ENCODE results near the gene CDH23. TPM values are rescaled to one million over a fixed set of nuclear protein-coding genes. Genes with fewer than 3 reads are reported as not detected.

The CDH23 gene
- total and polyA plus RNA-seq, 2 experiments from 2014 or later: 0.08 TPM; not detected in 1

DNA sequence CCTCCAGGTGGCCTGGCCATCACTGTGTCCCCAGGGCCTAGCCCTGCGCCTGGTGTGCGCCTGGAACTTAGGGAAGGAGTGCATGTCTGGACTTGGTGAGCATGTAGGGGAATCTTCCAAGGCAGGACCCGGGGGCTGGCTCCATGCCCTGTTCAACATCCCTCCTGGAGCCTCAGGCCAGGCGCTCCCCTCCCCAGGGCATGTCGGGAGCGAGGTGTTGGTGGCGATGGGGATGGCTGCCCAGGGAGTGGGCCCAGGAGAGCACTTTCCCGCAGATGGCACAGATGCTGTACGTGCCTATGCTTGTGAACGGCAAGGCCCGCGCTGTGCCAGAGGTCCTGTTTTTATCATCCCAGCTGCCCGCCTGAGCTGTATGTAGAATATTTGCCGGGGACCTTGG is 55.0 kb downstream of the CDH23 start:
- H3K4me1 ChIP-seq (ENCODE audit: insufficient read depth): no peaks in the 10 kb centered on the region
- no peaks in the 10 kb centered on the region for H3K36me3 ChIP-seq (ENCODE audit: low read depth)
- peaks cover 26% of the 10 kb centered on the region for H3K27me3 ChIP-seq (replicated peaks; ENCODE audit: insufficient read depth)
- 78 to 79% methylated on average over 14 of the region's 14 CpGs for WGBS, 2 experiments (ENCODE audit: low coverage in 1 of 2, low lambda C conversion rate in 2 of 2, missing lambda C conversion rate in 2 of 2)
- DNase-seq: no peak
- H3K79me2 ChIP-seq (ENCODE audit: insufficient read depth): no peaks in the 10 kb centered on the region
- no peaks in the 10 kb centered on the region for H3K9me3 ChIP-seq (ENCODE audit: low read depth)
- H4K20me1 ChIP-seq (ENCODE audit: insufficient read depth): no peaks in the 10 kb centered on the region
- no peak overlapping the region for H2AFZ ChIP-seq
- no peaks in the 10 kb centered on the region for H3K9me2 ChIP-seq (ENCODE audit: insufficient read depth)
- in situ Hi-C loops (cut with MboI): no loop called here
- no peak for TF ChIP-seq EZH2 (IDR thresholded peaks at IDR 0.05; ENCODE audit: insufficient read depth, poor library complexity, severe bottlenecking)
- TF ChIP-seq EZH2phosphoT487 (IDR thresholded peaks at IDR 0.05; ENCODE audit: insufficient read depth, low read depth): no peak
- no peak overlapping the region for H3K4me2 ChIP-seq (ENCODE audit: unreplicated experiment)
- no peak overlapping the region for H3K4me3 ChIP-seq
- no peak overlapping the region for H3K27ac ChIP-seq
- no peaks in the 10 kb centered on the region for H3F3A ChIP-seq (ENCODE audit: insufficient read depth)
- H3K9ac ChIP-seq: no peak overlapping the region

DNA sequence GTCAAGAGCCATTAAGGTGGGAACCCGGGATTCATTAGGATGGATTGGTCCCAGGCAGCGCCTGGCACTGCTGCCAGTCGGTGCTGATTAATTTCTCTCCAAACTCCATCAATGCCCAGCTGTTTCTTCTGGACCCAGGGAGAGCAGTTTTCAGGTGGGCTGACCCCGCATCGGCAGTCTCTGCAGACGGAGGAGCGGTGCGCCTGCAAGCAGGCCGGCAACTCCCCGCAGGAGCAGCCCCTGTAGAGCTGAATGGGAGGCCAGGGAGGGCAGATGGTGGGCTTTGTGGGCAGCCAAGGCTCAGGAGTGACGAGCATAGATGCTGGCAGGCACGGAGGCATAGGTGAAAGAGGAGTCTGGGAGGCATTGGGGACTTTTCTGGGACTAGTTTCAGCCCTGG is 56.5 kb downstream of the CDH23 start:
- H3K4me3 ChIP-seq: no peak overlapping the region
- in situ Hi-C loops (cut with MboI): no loop called here
- 59 to 62% methylated on average over 12 of the region's 12 CpGs for WGBS, 2 experiments (ENCODE audit: low coverage in 1 of 2, low lambda C conversion rate in 2 of 2, missing lambda C conversion rate in 2 of 2)
- no peaks in the 10 kb centered on the region for H3K79me2 ChIP-seq (ENCODE audit: insufficient read depth)
- no peak overlapping the region for H3K9ac ChIP-seq
- H3K27ac ChIP-seq: no peak overlapping the region
- DNase-seq: no peak
- no peak for TF ChIP-seq EZH2phosphoT487 (IDR thresholded peaks at IDR 0.05; ENCODE audit: insufficient read depth, low read depth)
- no peak for TF ChIP-seq EZH2 (IDR thresholded peaks at IDR 0.05; ENCODE audit: insufficient read depth, poor library complexity, severe bottlenecking)
- H3K4me1 ChIP-seq (ENCODE audit: insufficient read depth): no peaks in the 10 kb centered on the region
- no peaks in the 10 kb centered on the region for H4K20me1 ChIP-seq (ENCODE audit: insufficient read depth)
- H3F3A ChIP-seq (ENCODE audit: insufficient read depth): no peaks in the 10 kb centered on the region
- H3K4me2 ChIP-seq (ENCODE audit: unreplicated experiment): no peak overlapping the region
- H3K9me3 ChIP-seq (ENCODE audit: low read depth): no peaks in the 10 kb centered on the region
- H3K9me2 ChIP-seq (ENCODE audit: insufficient read depth): no peaks in the 10 kb centered on the region
- H3K36me3 ChIP-seq (ENCODE audit: low read depth): no peaks in the 10 kb centered on the region
- peaks cover 40% of the 10 kb centered on the region for H3K27me3 ChIP-seq (replicated peaks; ENCODE audit: insufficient read depth)
- H2AFZ ChIP-seq: no peak overlapping the region

DNA sequence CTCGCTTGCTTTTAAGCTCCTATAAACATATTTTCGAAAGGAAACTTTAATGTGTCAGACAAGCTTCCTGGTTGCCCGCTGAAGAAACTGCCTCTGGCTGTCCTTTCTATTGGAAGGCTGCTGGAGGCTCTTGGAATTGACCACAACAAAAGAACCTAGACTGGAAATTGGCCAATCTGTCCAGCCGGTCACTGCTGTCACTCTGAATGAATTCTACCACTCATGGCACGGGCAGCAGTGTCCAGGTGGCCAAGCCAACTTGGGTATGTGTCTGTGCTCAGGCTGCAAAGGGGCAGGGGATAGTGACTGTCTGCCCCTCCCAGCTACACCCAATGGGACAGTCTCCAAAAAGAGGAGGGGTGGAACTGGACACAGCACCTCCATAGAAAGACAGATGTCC is 57.6 kb downstream of the CDH23 start:
- in situ Hi-C loops (cut with MboI): no loop called here
- Histone ChIP-seq H3K4me2 (ENCODE audit: unreplicated experiment) (no peak overlapping the region), H3K9me2 (ENCODE audit: insufficient read depth) (no peaks in the 10 kb centered on the region), H4K20me1 (ENCODE audit: insufficient read depth) (no peaks in the 10 kb centered on the region), H3K79me2 (ENCODE audit: insufficient read depth) (no peaks in the 10 kb centered on the region), H3K9ac (no peak overlapping the region), H3K4me3 (no peak overlapping the region), H3K4me1 (ENCODE audit: insufficient read depth) (no peaks in the 10 kb centered on the region), H3K9me3 (ENCODE audit: low read depth) (no peaks in the 10 kb centered on the region), H3F3A (ENCODE audit: insufficient read depth) (no peaks in the 10 kb centered on the region), H3K36me3 (ENCODE audit: low read depth) (no peaks in the 10 kb centered on the region), H2AFZ (no peak overlapping the region), H3K27ac (no peak overlapping the region), H3K27me3 (replicated peaks; ENCODE audit: insufficient read depth) (peaks cover 40% of the 10 kb centered on the region)
- TF ChIP-seq EZH2 (IDR thresholded peaks at IDR 0.05; ENCODE audit: insufficient read depth, poor library complexity, severe bottlenecking): no peak
- no peak for TF ChIP-seq EZH2phosphoT487 (IDR thresholded peaks at IDR 0.05; ENCODE audit: insufficient read depth, low read depth)
- WGBS, 2 experiments (ENCODE audit: low coverage in 1 of 2, low lambda C conversion rate in 2 of 2, missing lambda C conversion rate in 2 of 2): 61 to 68% methylated on average over 5 of the region's 5 CpGs
- DNase-seq: no peak

DNA sequence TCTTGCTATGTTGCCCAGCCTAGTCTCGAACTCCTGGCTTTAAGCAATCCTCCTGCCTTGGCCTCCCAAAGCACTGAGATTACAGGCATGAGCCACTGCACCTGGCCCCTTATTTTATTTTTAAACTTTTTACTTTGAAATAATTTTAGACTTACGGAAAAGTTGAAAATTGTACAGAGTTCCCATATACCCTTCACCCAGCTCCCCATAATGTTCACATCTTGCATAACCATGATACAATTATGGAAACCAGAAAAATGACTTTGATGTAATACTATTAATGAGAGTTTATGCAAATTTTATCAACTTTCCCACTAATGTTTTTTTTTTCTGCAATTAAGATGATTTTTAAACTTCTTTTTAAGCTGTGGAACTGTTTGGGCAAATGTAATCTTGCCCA is 58.3 kb downstream of the CDH23 start:
- no peak overlapping the region for H3K4me3 ChIP-seq
- H3K9me2 ChIP-seq (ENCODE audit: insufficient read depth): no peaks in the 10 kb centered on the region
- H3K36me3 ChIP-seq (ENCODE audit: low read depth): no peaks in the 10 kb centered on the region
- peaks cover 44% of the 10 kb centered on the region for H3K27me3 ChIP-seq (replicated peaks; ENCODE audit: insufficient read depth)
- H3K79me2 ChIP-seq (ENCODE audit: insufficient read depth): no peaks in the 10 kb centered on the region
- H3K9ac ChIP-seq: no peak overlapping the region
- in situ Hi-C loops (cut with MboI): no loop called here
- no peak for DNase-seq
- no peak overlapping the region for H3K27ac ChIP-seq
- H3F3A ChIP-seq (ENCODE audit: insufficient read depth): no peaks in the 10 kb centered on the region
- H3K4me1 ChIP-seq (ENCODE audit: insufficient read depth): no peaks in the 10 kb centered on the region
- no peaks in the 10 kb centered on the region for H3K9me3 ChIP-seq (ENCODE audit: low read depth)
- H3K4me2 ChIP-seq (ENCODE audit: unreplicated experiment): no peak overlapping the region
- 44 to 45% methylated on average over 2 of the region's 2 CpGs for WGBS, 2 experiments (ENCODE audit: low coverage in 1 of 2, low lambda C conversion rate in 2 of 2, missing lambda C conversion rate in 2 of 2)
- H2AFZ ChIP-seq: no peak overlapping the region
- TF ChIP-seq EZH2phosphoT487 (IDR thresholded peaks at IDR 0.05; ENCODE audit: insufficient read depth, low read depth): no peak
- no peak for TF ChIP-seq EZH2 (IDR thresholded peaks at IDR 0.05; ENCODE audit: insufficient read depth, poor library complexity, severe bottlenecking)
- no peaks in the 10 kb centered on the region for H4K20me1 ChIP-seq (ENCODE audit: insufficient read depth)

DNA sequence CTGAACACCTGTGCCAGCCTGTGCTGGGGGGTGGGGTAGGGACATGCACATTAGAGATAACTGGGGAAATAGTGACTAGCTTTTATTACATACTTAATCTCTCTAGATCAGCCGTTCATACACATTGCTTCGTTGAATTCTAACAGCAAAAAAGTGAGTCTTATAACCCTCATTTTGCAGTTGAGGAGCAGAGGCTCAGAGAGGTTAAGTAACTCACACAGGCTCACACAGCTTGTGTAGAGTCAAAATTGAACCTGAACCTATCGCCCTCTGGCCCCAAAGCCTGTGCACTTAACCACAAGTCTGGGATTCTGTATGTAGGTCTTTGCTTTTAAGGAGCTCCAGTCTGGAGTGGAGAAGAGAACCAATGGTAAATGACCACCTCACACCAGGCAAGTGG is 59.9 kb downstream of the CDH23 start:
- Histone ChIP-seq H3K4me2 (ENCODE audit: unreplicated experiment) (no peak overlapping the region), H3K9me2 (ENCODE audit: insufficient read depth) (no peaks in the 10 kb centered on the region), H3F3A (ENCODE audit: insufficient read depth) (no peaks in the 10 kb centered on the region), H3K9me3 (ENCODE audit: low read depth) (no peaks in the 10 kb centered on the region), H3K4me3 (no peak overlapping the region), H3K9ac (no peak overlapping the region), H3K79me2 (ENCODE audit: insufficient read depth) (no peaks in the 10 kb centered on the region), H3K4me1 (ENCODE audit: insufficient read depth) (no peaks in the 10 kb centered on the region), H3K27me3 (replicated peaks; ENCODE audit: insufficient read depth) (peaks cover 53% of the 10 kb centered on the region), H3K27ac (no peak overlapping the region), H2AFZ (no peak overlapping the region), H4K20me1 (ENCODE audit: insufficient read depth) (no peaks in the 10 kb centered on the region), H3K36me3 (ENCODE audit: low read depth) (no peaks in the 10 kb centered on the region)
- in situ Hi-C loops (cut with MboI): no loop called here
- TF ChIP-seq EZH2phosphoT487 (IDR thresholded peaks at IDR 0.05; ENCODE audit: insufficient read depth, low read depth): no peak
- TF ChIP-seq EZH2 (IDR thresholded peaks at IDR 0.05; ENCODE audit: insufficient read depth, poor library complexity, severe bottlenecking): no peak
- no peak for DNase-seq
- 42 to 50% methylated on average over 3 of the region's 3 CpGs for WGBS, 2 experiments (ENCODE audit: low coverage in 1 of 2, low lambda C conversion rate in 2 of 2, missing lambda C conversion rate in 2 of 2)

Data from GM23248 (cell line).